ENCODE results near the gene GRPEL1.

Gene GRPEL1

DNA sequence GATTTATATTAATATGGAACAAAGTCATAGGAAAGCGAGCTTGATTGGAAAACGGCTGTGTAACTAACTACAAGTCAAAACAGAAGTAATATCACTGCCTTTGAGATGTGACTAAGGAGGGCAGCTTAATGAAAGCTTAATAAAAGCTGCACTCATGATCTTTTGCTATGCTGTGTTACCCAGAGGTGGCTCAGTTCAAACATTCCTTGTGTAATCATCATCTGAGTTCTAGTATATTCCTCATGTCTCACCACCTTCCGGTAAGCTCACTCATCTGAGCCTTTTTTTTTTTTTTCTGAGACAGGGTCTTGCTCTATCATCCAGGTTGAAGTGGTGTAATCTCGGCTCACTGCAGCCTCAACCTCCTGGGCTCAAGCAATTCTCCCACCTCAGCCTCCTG, 5.0 kb downstream of the GRPEL1 start:
- no peak for DNase-seq

DNA sequence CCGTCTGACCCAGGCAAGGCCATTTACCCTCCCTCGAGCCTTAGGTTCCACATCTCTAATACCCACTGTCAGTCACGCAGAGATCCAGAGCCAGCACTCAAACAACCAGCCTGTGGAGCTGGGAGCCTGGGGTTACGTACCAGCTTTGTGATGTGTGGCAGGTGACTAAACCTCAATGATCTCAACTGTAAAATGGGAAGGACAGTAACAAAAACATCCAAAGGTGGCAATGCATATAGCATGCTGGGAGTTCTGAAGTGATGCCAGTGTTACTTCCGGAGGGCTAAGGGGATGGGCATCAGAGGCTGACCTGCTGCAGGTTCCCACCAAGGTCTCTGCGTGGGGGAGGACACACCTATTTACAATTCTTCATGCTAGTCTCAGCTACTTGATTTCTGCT, 6.0 kb downstream of the GRPEL1 start:
- DNase-seq = no peak

GRCh38 chr4:7060346-7061150, 7.3 kb downstream of the GRPEL1 start:
- DNase-seq = no peak

DNA sequence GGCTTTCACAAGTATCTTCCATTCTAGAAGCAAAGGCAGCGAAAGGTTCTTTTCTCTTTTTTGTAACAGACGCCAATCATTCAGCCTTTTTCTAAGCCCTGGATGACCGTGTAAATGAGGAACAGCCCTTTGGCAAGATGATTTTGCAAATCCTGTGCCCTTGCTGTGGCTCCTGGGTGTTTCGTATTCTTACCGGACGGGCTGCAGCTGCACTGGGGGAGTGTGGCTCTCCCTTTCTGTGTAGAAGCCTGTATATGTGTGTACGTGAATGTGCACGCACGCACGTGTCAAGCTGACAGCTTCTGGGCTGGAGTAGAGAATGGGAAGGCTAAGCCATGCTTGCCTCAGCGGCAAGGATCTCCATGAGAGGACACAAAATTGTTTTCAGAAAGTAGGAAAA, 8.2 kb downstream of the GRPEL1 start:
- no peak for DNase-seq

GRCh38 chr4:7058792-7059191, 9.1 kb downstream of the GRPEL1 start:
- no peak for DNase-seq

GRCh38 chr4:7055990-7056325, 11.9 kb downstream of the GRPEL1 start:
- DNase-seq = no peak

DNA sequence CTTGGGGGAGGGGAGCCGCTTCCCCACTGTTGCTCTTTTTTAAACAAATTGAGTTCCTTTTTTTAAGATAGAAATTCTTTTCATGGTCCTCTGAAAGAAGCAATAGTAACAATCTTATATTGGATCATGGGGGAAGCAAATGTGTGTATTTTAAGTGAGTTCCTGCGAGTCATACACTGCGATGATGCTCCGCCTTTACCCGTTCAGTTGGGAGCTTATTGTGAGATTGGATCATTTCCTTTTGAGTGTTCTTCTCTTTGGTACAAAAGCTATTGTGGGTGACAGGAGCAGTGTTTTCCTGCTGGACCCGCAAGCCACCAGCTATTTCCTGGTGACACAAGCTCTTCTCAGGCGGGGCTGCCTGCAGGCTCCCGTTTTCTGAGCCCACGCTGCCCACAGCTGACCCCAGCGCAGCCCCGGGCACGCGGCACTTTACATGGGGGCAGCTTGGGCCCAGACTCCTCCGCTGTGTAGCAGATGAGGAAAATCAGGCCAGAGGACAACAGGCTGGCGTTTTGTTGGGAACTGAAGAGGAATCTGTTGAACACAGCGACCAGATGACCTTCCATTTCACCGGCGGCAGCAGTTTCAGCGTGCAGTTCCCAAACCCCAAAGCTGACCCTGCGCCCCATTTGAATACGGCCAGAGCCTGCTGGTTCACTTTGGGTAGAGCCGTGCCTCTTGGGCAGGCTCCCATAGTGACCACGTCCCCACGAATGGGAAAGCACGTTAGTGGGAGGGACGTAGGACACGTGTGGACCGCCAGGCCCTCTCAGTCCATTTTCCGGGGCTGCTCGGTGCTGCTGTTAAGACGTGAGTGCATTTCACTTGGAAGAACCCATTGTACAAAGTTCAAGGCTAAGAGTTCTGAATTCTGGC, 12.5 kb downstream of the GRPEL1 start:
- no peak for DNase-seq

DNA sequence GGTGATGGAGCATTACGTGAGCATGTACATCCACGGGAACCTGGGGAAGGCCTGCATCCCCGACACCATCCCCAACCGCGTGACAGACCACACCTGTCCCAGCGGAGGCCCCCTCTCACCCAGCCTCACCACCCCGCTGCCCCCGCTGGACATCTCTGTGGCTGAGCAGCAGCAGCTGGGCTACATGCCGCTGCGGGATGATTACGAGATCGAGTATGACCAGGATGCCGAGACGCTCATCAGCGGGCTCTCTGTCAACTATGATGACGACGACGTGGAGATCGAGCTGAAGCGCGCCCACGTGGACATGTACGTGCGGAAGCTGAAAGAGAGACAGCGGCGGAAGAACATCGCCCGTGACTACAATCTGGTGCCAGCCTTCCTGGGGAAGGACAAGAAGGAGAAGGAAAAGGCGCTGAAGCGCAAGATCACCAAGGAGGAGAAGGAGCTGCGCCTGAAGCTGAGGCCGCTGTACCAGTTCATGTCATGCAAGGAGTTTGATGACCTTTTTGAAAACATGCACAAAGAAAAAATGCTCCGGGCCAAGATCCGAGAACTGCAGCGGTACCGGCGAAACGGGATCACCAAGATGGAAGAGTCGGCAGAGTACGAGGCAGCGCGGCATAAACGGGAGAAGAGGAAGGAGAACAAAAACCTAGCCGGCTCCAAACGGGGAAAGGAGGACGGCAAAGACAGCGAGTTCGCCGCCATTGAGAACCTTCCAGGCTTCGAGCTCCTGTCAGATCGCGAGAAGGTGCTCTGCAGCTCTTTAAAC, 13.6 kb downstream of the GRPEL1 start:
- DNase-seq = no peak

GRCh38 chr4:7052923-7053715, 14.7 kb downstream of the GRPEL1 start:
- peak; percentile 44 for DNase-seq

GRCh38 chr4:7052313-7052712, 15.6 kb downstream of the GRPEL1 start:
- no peak for DNase-seq

DNA sequence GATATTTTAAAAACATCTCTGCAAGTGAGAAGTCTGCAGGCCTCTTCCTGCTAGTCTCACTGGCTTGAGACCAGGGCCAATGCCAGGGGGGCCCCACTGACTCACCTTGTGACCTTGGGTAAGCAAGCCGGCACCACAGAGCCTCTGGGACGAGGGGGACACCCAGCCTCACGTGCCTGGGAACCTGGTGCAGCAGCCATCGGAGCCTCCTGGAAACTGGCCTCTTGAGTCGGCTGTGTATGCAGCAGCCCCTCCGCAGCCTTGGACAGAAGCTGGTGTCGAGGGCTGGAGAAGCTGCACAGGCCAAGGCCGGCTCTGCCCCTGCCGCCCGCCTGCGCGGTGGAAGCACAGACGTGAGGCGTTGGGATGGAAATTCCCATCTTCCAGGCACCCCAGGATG, 16.0 kb downstream of the GRPEL1 start:
- no peak for DNase-seq

- no peak for DNase-seq
Observed at GRCh38 chr4:7051144-7051495, 16.7 kb downstream of the GRPEL1 start.

- no peak for DNase-seq
Observed at GRCh38 chr4:7050481-7051143, 17.3 kb downstream of the GRPEL1 start.

GRCh38 chr4:7049739-7050138, 18.1 kb downstream of the GRPEL1 start:
- DNase-seq = no peak

- no peak for DNase-seq
Observed at GRCh38 chr4:7049295-7049694, 18.6 kb downstream of the GRPEL1 start.

DNA sequence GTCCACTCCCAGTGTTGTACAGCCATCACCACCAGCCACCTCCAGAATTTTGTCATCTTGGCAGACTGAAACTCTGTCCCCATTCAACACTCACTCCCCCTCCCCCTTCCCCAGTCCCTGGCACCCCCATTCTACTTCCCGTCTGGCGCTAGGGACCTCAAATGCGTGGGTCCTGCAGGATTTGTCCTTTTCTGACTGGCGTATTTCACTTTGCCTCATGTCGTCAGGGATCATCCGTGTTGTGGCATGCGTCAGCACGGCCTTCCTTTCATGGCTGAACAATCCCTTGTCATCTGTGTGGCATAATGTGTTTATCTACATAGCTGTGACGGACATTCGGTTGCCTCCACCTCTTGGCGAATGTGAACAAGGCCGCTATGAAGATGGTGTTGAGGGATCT, 19.2 kb downstream of the GRPEL1 start:
- no peak for DNase-seq

- no peak for DNase-seq
Observed at GRCh38 chr4:7046971-7047370, 20.9 kb downstream of the GRPEL1 start.

DNA sequence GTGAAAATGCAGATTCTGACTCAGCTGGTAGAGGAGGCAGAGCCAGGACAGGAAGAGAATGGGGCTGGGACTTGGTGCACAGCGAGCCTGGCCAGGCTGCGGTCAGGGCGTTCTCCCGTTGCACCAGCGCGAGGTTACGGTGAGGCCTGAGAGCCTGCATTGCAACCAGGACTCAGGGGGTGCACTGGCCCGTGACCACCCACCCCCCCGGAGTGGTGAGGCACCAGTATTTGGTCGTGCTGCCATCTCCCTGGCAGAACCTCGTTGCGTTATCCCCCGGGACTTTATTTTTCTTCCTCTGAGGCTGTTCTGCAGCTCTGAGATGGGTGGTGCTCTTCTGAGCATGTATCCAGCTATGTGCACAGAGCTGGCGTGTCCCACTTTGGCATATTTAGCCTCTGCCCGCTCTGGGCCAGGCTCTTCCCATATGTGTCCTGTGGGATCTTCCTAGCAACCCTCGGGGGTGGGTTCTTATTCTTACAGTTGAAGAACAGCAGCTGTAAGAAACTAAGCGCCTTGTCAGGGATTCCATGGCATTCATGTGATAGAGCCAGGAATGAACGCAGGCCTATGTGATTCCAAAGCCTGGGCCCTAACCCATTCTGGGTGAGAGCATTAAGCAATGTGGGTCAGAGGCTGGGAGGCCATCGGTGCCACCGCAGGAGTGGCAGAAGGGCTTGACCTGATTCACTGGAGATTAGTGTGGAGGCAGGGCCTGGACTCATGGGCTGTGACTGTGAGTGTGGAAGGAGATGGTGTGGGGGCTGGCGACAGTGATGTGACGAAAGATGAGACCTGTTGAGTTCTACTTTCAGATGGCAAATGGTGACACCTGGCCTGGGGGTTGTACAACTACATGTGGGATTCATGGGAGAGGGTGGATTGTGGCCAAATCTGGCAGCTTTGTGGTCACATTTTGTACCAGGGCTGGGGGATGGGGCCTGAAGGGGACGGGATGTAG, 21.6 kb downstream of the GRPEL1 start:
- DNase-seq = no peak

DNA sequence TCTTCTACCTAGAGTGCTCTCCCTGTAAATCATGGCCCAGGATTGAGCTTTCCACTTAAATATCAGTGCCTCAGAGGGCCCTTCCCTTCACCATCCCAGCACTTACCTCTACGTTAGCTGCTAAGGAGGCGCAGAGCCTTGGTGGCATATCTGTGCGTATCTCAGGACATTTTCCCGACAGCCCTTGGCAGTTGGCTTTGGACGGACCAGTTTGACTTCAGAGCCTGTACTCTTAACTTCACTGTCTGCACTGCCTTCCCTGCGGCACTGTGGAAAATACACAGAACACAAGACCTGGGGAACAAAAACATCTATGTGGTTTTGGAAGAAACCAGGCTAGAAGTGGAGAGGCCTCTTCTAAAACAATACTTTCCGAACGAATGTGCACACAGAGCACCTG, 22.3 kb downstream of the GRPEL1 start:
- no peak for DNase-seq

DNA sequence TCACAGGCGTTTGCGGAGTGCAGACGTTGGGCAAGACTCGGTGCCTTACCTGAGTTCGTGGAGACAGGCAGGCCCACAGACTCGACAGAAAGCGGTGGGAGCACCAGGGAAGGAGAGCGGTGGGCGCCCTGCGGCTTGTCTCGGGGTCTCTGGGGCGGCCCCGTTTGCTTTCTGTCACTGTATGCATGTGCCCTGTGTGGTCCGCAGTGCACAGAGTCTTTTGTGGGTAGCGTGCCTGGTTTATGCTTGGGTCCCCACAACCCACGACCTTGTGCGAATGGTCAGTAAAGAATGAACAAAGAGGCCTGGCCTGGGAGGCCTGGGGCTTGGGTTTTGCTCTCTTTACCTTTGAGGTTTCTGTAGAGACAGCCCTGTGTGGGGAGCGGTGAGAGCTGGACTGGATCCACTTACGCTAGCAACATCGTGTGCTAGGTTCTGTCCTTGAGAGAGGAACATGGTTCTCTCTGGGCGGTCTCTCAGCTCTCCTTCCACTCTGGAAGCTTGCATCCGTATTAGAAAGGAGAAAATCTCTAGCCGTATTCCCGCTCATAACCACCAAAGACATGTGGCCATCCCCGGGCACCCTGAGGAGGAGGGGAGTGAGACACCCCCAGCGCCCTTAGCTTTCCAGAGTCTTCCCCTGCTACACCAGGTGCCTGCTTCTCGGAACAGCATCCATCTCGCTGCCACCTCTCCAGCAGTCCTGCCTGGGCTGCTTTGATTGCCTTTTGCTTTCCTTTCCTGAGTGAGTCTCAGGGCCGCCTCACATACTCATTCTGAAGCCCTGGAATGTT, 23.5 kb downstream of the GRPEL1 start:
- DNase-seq = no peak
